ENCODE data around the gene FUT1. TPM values are rescaled to one million over a fixed set of nuclear protein-coding genes. Genes with fewer than 3 reads are reported as not detected.
"Not testable (repeated sequence)": the region's sequence is repeated elsewhere in the genome, so short reads cannot be mapped to it uniquely, and the experiment has no call there.

The FUT1 gene
- polyA plus RNA-seq, 4 donors, result 3.1 to 3.7 (median 3.4) TPM

DNA sequence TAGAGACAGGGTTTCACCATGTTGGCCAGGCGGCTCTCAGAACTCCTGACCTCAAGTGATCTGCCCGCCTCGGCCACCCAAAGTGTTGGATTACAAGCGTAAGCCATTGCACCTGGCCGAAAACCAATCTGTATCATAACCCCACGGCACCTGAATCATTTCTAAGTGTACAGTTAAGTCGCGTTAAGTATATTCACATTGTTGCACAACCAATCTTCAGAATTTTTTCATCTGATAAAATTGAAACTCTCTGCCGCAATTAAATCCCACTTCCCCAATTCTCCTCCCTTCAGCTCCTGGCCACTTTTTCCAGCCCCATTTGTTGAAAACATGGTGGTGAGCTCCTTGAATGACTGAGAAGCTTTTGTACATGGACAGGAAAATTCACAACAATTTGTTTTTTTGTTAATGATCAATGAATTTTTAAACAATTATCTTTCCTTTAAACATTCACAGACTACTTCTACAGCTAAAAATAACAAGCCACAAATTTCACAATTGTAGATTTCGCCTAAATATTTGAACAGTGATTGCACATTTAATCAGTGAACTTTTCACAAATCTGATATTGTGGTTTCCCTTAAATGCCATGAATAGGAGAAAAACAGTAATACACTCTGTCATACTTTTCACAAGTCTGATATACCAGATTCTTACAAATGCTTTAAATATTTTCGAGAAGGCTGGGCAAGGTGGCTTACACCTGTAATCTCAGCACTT is 16.7 kb upstream of the FUT1 start:
- no peak for DNase-seq (ENCODE audit: low read depth in 4 of 4, low spot score in 3 of 4)

DNA sequence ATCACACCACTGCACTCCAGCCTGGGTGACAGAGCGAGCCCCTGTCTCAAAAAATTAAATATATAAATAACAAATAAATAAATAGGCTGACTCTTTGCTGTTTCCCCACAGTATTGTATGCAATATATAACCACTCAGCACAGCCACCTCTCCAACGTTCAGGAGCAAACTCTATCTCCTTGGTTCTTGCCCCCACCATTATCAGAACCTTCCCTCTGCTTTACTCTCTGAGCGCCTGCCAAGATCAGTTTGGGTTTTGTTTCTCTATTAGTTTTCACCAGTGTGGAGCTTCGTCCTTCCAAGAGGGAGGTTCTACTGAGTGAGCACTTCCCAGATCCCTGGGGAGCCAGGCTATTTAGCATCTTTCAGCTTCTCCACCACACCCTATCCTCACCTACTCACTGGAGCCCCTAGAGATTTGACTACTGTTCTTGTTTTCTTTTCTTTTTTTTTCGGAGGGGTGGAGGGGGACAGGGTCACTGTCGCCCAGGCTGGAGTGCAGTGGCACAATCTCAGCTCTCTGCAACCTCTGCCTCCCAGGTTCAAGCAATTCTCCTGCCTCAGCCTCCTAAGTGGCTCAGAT is 15.8 kb upstream of the FUT1 start:
- DNase-seq (ENCODE audit: low read depth in 4 of 4, low spot score in 3 of 4), result not testable (repeated sequence)

GRCh38 chr19:48765816-48766215 is 13.4 kb upstream of the FUT1 start:
- DNase-seq (ENCODE audit: low read depth in 4 of 4, low spot score in 3 of 4), result not testable (repeated sequence)

- DNase-seq (ENCODE audit: low read depth in 4 of 4, low spot score in 3 of 4), result no peak
Observed at GRCh38 chr19:48760504-48761205, 8.2 kb upstream of the FUT1 start.

DNA sequence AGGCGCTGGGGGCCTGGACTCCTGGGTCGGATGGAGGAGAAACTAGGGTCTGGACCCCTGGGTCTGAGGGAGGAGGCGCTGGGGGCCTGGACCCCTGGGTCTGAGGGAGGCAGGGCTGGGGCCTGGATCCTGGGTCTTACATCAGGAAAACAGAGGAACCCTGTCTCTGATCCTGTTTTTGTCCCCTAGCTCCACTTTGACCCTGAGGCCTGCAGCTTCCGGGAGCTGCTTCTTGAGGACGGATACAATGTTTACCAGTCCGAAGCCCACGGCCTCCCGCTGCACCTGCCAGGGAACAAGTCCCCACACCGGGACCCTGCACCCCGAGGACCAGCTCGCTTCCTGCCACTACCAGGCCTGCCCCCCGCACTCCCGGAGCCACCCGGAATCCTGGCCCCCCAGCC is 5.3 kb upstream of the FUT1 start:
- DNase-seq (ENCODE audit: low read depth in 4 of 4, low spot score in 3 of 4), result no peak

GRCh38 chr19:48757089-48757675 is 4.7 kb upstream of the FUT1 start:
- DNase-seq (ENCODE audit: low read depth in 4 of 4, low spot score in 3 of 4), result no peak

DNA sequence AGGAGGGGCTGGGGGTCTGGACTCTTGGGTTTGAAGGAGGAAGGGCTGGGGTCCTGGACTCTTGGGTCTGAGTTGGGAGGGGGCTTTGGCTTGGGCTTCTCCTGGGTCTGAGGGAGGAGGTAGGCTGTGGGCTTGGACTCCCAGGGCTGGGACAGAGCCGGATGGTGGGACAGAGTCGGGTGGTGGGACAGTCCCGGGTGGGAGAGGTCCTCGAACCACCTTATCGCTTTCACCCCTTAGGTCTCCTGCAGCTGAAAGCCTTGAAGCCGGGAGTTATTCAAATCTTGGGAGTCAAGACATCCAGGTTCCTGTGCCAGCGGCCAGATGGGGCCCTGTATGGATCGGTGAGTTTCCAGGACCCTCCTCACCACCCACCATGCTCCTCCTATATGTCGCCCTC is 4.2 kb upstream of the FUT1 start:
- no peak for DNase-seq (ENCODE audit: low read depth in 4 of 4, low spot score in 3 of 4)

- no peak for DNase-seq (ENCODE audit: low read depth in 4 of 4, low spot score in 3 of 4)
Observed at GRCh38 chr19:48756212-48756611, 3.8 kb upstream of the FUT1 start.

DNA sequence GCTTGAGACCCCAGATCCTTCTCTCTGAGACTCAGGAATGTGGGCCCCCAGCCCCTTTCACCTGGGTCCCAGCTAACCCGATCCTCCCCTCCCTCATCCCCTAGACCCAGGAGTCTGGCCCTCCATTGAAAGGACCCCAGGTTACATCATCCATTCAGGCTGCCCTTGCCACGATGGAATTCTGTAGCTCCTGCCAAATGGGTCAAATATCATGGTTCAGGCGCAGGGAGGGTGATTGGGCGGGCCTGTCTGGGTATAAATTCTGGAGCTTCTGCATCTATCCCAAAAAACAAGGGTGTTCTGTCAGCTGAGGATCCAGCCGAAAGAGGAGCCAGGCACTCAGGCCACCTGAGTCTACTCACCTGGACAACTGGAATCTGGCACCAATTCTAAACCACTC is 3.3 kb upstream of the FUT1 start:
- DNase-seq (ENCODE audit: low read depth in 4 of 4, low spot score in 3 of 4), result no peak

GRCh38 chr19:48755084-48755641 is 2.7 kb upstream of the FUT1 start, which contains the start of gene FGF21:
Gene FGF21 (plus strand): TSS chr19:48755524. CDS start chr19:48756237, 713 bp downstream.
- no peak for DNase-seq (ENCODE audit: low read depth in 4 of 4, low spot score in 3 of 4)

GRCh38 chr19:48751845-48752495 is 471 bp downstream of the FUT1 start:
- no peak for DNase-seq (ENCODE audit: low read depth in 4 of 4, low spot score in 3 of 4)

DNA sequence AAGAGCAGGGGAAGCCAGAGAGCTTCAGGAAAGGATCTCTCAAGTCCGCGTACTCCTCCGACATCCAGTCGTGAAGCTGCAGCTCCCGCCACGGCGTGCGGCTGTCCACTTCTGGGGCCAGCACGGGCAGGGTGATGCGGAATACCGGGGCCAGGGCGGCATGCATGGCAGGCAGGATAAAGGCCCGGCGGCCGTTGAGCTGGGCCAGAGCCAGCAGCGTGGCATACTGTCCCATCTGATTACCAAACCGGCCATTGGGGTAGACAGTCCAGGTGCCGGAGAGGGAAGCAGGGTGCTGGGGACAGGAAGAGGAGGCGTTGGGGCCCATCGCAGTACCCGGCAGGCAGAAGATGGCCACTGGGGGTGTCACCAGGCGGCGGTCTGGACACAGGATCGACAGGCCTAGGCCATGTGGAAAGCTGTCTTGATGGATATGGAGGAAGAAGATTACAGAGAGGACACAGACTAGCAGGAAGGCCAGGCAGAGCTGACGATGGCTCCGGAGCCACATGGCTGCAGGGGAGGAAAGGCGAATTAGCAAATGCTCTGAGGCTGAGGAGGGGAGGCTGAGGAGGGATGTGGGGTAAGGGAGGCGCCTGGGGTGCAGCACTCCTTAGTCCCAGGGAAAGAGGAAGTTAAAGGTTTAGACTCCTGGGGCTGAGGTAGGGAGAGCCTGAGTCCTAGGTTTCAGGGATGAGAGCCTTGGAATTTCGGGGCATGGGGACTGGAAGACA is 1.5 kb downstream of the FUT1 start:
- no peak for DNase-seq (ENCODE audit: low read depth in 4 of 4, low spot score in 3 of 4)

DNA sequence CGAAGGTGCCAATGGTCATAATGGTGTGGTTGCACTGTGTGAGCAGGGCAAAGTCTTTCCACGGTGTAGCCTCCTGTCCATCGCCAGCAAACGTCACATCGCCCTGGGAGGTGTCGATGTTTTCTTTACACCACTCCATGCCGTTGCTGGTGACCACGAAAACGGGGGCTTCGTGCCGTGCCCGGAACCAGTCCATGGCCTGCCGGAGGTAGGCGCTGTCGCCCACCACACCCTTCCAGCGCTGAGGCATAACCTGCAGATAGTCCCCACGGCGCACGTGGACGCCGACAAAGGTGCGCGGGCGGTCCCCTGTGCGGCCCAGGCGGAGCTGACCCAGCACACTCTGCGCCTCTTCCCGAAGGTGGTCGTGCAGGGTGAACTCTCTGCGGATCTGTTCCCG is 2.1 kb downstream of the FUT1 start:
- no peak for DNase-seq (ENCODE audit: low read depth in 4 of 4, low spot score in 3 of 4)

GRCh38 chr19:48749571-48750198 is 2.8 kb downstream of the FUT1 start:
- no peak for DNase-seq (ENCODE audit: low read depth in 4 of 4, low spot score in 3 of 4)

GRCh38 chr19:48746738-48747575 is 5.5 kb downstream of the FUT1 start, which contains the start of gene IZUMO1:
Gene IZUMO1 (minus strand): TSS chr19:48746909. CDS start chr19:48745859, 1,050 bp downstream.
- DNase-seq (ENCODE audit: low read depth in 4 of 4, low spot score in 3 of 4), result peak in 2 of 4 donors; percentile 78 to 79

- DNase-seq (ENCODE audit: low read depth in 4 of 4, low spot score in 3 of 4), result no peak
Observed at GRCh38 chr19:48746110-48746509, 6.3 kb downstream of the FUT1 start.

DNA sequence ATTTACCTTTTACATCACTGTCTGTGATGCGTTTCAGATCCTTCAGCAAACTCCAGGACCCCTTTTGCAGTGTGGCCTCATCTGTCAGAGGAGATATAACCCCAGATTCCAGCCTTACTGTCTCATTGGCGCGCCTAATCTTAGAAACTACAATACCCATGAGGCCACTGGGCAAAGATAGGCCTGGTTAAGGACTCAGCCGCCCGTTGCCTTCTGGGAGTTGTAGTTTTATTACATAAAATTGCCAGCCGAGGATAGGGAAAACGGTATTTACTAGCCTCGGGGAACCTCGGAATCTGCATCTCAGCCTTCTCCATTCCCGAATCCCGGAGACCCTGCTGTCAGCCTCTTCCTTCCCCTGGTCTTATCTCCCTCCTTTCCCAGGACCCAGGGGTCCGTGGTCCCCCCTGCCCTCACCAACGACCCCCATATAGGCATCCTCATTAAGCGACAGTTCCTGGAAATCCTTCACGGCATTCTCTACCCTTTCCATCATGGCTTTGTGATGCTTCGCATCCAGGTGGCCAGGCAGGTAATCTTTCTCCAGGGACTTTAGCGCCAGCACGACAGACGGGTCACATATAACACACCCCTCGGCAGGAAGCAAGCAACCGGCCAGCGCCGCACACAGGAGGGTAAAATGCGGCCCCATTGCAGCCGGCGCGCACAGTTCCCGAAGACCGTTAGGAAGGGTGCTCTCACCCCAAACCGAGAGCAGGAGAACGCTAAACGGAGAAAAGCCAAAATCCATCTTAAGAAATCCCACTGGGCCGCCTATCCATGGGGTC is 7.0 kb downstream of the FUT1 start:
- no peak for DNase-seq (ENCODE audit: low read depth in 4 of 4, low spot score in 3 of 4)

DNA sequence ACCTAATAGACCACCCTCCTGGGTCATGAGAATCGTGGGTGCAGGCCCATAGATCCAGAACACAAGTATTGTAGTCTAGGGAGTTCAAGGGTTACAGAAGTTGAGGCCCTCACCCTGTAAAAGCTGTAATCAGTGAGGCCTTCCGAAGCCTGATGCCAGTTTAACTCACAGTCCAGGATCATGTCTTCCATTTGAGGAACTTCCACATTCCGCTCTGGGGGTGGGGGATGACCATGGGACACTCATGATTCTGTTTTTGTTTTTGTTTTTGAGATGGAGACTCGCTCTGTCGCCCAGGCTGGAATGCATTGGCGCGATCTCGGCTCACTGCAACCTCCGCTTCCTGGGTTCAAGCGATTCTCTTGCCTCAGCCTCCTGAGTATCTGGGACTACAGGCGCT is 10.3 kb downstream of the FUT1 start:
- DNase-seq (ENCODE audit: low read depth in 4 of 4, low spot score in 3 of 4), result no peak
